ENCODE results near the gene RNU1-1.
"Not testable (repeated sequence)": the region's sequence is repeated elsewhere in the genome, so short reads cannot be mapped to it uniquely, and the experiment has no call there.

RNU1-1 gene

GRCh38 chr1:16491056-16491675 is 22.9 kb downstream of the RNU1-1 start:
- no peak for DNase-seq

- DNase-seq = not testable (repeated sequence)
Measured at GRCh38 chr1:16489195-16489880, 24.7 kb downstream of the RNU1-1 start.

- DNase-seq = not testable (repeated sequence)
Measured at GRCh38 chr1:16487011-16487410, 27.1 kb downstream of the RNU1-1 start.

DNA sequence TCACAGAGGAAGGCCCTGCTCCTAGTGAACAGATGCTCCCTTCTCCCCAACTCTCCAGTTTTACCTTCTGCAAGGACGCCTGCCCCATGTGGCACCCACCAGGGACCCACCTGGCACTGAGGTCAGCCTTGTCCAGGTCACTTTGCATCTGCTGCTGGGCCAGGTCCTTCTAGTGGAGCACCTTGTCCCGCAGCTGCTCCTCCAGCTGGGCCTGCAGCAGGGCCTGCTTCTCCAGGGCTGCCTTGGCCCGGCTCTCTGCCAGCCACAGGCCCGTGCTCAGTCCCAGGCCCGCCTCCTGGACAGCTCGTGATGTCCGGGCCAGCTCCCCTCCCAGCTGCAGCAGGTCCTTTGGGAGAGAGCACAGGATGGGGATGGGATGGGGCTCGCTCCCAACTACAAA is 27.8 kb downstream of the RNU1-1 start:
- not testable (repeated sequence) for DNase-seq

DNA sequence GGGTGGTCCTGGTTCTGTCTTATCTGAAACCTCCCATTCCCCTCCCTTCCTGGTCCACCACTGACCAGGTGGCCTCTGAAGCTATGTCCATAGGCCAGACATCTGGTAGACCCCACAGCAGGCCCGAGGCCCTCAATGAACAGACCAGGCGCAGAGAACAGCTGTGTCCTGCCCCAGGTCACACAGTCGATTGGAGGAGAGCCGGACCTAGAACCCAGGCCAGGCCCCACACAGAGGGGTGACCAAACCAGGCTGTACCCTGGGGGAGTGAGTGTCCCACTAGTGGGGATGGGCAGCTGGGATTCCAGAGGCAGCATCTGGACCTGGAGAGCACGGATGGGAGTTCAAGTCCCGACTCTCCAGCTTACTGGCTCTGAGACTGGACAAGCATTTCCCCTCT is 29.2 kb downstream of the RNU1-1 start:
- DNase-seq = no peak

GRCh38 chr1:16484501-16484835 is 29.6 kb downstream of the RNU1-1 start:
- no peak for DNase-seq

GRCh38 chr1:16483639-16484500 is 30.2 kb downstream of the RNU1-1 start:
- DNase-seq = not testable (repeated sequence)

DNA sequence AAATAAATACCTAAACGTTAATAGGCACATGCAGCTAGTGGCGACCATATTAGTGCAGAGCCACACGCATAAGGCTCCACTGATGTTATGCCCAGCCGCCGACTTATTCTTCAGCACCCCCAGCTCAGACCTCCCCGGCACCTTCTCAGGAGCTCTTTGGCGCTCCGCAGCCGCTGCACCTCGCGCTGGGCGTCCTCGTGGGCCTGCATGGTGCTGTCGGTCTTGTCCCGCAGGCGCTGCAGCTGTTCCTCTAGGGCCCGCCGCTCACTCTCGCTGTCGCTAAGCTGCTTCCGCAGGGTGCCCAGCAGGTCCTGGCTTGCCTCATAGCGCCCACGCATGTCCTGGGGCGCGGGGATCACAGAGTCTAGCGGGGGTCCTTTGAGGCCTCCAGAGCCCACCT is 30.9 kb downstream of the RNU1-1 start:
- DNase-seq = not testable (repeated sequence)

- no peak for DNase-seq
Measured at GRCh38 chr1:16478091-16478490, 36.0 kb downstream of the RNU1-1 start.

- not testable (repeated sequence) for DNase-seq
Measured at GRCh38 chr1:16475771-16476770, 38.0 kb downstream of the RNU1-1 start.

GRCh38 chr1:16474891-16475290 is 39.2 kb downstream of the RNU1-1 start:
- not testable (repeated sequence) for DNase-seq

DNA sequence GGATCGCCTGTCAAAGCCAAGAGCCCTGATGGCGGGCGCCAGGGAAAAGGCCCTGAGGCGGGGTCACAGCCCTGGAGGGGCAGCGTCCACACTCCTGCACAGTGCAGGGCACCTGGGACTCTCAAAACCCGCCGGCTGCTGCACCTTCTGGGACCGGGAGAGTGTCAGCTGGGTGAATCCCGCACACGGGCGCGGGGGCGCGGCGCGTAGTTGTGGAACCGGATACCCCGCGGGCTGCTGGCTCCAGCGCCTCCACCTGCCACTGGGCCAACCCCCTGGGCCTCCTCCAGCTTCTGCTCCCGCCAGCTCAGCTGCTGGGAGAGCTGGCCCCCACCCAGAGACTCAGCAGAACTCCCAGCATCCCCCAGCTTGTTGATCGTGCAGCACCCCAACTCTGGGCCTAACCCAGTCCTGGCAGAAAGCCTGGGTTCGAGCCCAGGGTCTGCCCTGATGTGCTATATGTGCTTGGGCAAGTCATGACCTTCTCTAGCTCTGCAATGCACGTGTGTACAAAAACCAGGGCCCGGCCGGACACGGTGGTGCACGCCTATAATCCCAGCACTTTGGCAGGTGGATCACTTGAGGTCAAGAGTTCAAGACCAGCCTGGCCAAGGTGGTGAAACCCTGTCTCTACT is 39.8 kb downstream of the RNU1-1 start:
- no peak for DNase-seq

DNA sequence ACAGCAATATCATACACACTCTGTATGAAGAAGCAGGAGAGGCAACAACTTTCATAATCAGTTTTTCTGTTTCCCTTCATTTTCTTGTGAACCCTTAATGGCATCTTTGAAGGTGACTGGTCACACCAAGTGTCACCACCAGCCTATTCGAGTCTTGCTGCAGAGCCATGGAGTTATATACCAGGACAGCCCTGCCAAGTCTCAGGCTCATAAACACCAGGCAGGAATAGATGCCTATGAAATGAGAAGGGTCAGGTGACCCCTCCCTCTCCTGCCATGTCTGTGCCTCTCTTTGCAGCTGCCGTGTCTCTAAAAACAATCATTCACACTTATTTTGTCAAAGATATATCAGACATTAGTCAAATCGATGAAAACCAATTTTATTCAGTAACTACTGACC is 45.5 kb downstream of the RNU1-1 start:
- DNase-seq = no peak

DNA sequence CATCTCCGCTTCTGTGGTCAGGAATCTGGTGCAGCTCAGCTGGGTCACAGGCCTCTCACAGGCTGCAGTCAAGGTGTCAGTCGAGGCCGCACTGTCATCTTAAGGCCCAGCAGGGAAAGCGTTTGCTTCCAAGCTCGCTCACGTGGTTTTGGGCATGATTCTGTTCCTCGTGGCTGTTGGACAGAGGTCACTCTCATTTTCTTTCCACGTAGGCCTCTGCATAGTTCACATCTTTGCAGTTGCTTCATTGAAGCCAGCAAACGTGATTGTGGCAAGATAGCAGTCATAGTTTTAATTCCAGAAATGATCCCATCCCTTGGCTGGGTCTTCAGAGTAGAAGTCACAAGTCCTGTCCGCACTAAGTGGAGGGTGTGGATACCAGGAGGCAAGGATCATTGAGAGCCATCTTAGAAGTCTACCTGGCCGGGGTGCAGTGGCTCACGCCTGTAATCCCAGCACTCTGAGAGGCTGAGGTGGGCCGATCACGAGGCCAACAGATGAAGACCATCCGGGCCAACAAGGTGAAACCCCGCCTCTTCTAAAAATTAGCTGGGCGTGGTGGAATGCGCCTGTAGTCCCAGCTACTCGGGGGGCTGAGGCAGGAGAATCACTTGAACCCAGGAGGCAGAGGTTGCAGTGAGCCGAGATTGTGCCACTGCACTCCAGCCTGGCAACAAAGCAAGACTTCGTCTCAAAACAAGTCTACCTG is 49.0 kb downstream of the RNU1-1 start:
- no peak for DNase-seq

All from NCI-H1417 treated with DMSO at 0.1 percent for 48 hours (cell line).